Measurements from ENCODE around the gene RYR1. TPM values are rescaled to one million over a fixed set of nuclear protein-coding genes. Genes with fewer than 3 reads are reported as not detected.

Gene RYR1
- total RNA-seq, 4 donors from 2014 or later: 8.4 to 35.1 (median 16.6) TPM

DNA sequence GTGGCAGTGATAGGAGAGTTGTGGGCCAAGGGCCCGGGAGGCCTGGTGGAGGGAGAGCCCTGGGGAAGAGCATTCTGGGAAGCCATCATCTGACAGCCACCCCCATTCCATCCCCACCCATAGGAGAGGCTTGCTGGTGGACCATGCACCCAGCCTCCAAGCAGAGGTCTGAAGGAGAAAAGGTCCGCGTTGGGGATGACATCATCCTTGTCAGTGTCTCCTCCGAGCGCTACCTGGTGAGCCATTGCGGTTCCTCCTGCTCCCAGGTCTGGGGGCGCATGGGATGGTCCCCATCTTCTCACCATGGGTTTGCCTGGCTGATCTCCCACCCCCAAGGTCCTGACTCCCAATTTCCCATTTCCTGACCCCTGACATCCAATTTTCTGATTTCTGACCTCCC, 10.5 kb downstream of the RYR1 start:
- no peak for TF ChIP-seq POLR2A (IDR thresholded peaks at IDR 0.05)
- TF ChIP-seq, protein P1, sequence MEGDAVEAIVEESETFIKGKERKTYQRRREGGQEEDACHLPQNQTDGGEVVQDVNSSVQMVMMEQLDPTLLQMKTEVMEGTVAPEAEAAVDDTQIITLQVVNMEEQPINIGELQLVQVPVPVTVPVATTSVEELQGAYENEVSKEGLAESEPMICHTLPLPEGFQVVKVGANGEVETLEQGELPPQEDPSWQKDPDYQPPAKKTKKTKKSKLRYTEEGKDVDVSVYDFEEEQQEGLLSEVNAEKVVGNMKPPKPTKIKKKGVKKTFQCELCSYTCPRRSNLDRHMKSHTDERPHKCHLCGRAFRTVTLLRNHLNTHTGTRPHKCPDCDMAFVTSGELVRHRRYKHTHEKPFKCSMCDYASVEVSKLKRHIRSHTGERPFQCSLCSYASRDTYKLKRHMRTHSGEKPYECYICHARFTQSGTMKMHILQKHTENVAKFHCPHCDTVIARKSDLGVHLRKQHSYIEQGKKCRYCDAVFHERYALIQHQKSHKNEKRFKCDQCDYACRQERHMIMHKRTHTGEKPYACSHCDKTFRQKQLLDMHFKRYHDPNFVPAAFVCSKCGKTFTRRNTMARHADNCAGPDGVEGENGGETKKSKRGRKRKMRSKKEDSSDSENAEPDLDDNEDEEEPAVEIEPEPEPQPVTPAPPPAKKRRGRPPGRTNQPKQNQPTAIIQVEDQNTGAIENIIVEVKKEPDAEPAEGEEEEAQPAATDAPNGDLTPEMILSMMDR (IDR thresholded peaks at IDR 0.05): no peak
- H3K4me3 ChIP-seq (ENCODE audit: low read depth, poor library complexity, severe bottlenecking): no peak overlapping the region
- WGBS, 2 donors: 87 to 89% methylated on average over 7 of the region's 7 CpGs
- intact Hi-C loops (cut with DNase I; ENCODE audit: low total_unique reads): no loop called here
- no peak for DNase-seq (ENCODE audit: low spot score in 2 of 2)

DNA sequence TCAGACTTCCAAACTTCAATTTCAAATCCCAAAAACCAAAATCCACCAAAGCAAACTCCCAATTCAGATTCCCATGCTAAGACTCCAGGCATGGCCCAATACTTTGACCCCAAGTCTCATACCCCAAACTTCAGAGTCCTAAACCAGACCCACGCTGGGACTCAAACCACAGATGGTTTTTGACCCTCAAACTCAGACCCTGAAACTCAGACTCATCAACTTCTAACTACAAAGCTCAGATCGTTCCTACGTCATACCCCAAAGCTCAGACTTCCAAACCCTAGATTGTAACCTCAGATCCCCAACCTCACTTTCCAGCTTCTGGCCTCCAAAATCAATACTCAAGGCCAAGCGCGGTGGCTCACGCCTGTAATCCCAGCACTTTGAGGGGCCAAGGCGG, 11.9 kb downstream of the RYR1 start:
- TF ChIP-seq POLR2A (IDR thresholded peaks at IDR 0.05): no peak
- TF ChIP-seq, protein P1 (IDR thresholded peaks at IDR 0.05): no peak
- WGBS, 2 donors: 90 to 96% methylated on average over 7 of the region's 7 CpGs

DNA sequence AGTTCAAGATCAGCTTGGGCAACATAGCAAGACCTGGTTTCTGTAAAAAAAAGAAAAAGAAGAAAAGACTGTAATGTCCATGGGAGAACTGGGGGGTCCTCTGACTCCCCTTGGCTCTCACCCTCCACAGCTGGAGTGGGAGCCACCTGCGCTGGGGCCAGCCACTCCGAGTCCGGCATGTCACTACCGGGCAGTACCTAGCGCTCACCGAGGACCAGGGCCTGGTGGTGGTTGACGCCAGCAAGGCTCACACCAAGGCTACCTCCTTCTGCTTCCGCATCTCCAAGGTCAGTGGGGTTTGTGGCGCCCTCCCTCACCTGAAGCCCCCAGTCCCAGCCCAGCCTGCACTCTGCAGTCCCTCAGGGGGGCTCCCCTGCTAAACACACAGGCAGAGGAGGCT, 14.7 kb downstream of the RYR1 start:
- TF ChIP-seq POLR2A (IDR thresholded peaks at IDR 0.05): no peak
- TF ChIP-seq, protein P1 (IDR thresholded peaks at IDR 0.05): no peak
- no peak overlapping the region for H3K4me3 ChIP-seq (ENCODE audit: low read depth, poor library complexity, severe bottlenecking)
- intact Hi-C loops (cut with DNase I; ENCODE audit: low total_unique reads): no loop called here
- no peak for DNase-seq (ENCODE audit: low spot score in 2 of 2)
- 92 to 94% methylated on average over 5 to 9 of the region's 9 CpGs for WGBS, 2 donors

More for the DNA sequence above, 11.9 kb downstream of the RYR1 start:
- no peak for DNase-seq (ENCODE audit: low spot score in 2 of 2)
- H3K4me3 ChIP-seq (ENCODE audit: low read depth, poor library complexity, severe bottlenecking): no peak overlapping the region
- intact Hi-C loops (cut with DNase I; ENCODE audit: low total_unique reads): no loop called here

DNA sequence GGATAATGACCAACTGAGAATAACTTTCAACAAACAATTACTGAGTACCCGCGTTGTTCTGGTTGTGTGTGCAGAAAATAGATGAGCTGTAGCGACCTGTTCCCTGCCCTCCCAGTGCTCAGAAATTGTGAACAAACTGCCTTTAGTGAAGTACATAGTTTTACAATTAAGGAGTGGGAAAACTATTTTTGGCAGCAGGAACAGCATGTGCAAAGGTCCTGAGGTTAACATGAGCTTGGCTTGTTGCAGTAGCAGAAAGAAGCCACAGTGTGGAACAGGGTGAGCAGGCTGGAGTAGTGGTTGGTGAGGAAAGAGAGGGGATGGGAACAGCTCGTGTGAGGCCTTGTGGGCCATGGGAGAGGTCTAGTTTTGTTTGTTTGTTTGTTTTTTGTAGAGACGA, 16.0 kb downstream of the RYR1 start:
- intact Hi-C loops (cut with DNase I; ENCODE audit: low total_unique reads): no loop called here
- no peak for DNase-seq (ENCODE audit: low spot score in 2 of 2)
- 82 to 85% methylated on average over 5 of the region's 5 CpGs for WGBS, 2 donors
- TF ChIP-seq POLR2A (IDR thresholded peaks at IDR 0.05): no peak
- TF ChIP-seq, protein P1 (IDR thresholded peaks at IDR 0.05): no peak
- no peak overlapping the region for H3K4me3 ChIP-seq (ENCODE audit: low read depth, poor library complexity, severe bottlenecking)

DNA sequence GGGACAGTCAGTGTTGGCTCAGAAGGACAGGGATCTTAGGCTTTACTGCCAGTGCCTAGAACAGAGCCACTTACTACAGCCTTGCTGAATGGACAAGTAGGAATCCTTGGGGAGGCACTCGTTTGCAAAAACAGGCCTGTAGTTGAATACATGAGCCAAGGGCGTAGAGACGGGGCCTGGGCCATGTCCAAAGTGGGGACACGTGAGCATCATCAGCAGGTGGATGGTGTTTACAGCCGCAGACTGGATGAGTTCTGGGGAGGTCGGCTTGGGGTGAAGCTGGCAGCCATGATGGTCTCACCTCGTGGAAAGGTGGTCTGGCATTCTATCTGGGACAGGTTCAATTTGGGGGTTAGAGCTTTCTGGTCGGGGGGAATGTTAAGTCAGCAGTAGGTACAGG, 17.5 kb downstream of the RYR1 start:
- TF ChIP-seq POLR2A (IDR thresholded peaks at IDR 0.05): no peak
- TF ChIP-seq, protein P1 (IDR thresholded peaks at IDR 0.05): no peak
- DNase-seq (ENCODE audit: low spot score in 2 of 2): no peak
- intact Hi-C loops (cut with DNase I; ENCODE audit: low total_unique reads): no loop called here
- WGBS, 2 donors: 76 to 80% methylated on average over 8 of the region's 8 CpGs
- H3K4me3 ChIP-seq (ENCODE audit: low read depth, poor library complexity, severe bottlenecking): no peak overlapping the region

DNA sequence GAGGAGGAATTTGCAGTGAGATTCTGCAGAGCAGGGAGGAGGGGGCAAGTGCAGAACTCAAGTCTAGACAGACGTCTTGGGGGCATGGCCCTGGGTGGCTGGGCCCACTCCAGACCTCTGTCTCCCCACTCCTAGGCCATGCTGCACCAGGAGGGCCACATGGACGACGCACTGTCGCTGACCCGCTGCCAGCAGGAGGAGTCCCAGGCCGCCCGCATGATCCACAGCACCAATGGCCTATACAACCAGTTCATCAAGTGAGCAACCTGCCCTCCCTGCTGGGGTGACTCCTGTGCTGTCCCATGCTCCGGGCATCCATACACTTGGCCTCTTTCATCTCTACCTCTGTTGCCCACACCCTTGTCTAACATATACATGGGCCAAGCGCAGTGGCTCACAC, 18.1 kb downstream of the RYR1 start:
- TF ChIP-seq, protein P1 (IDR thresholded peaks at IDR 0.05): no peak
- no peak for TF ChIP-seq POLR2A (IDR thresholded peaks at IDR 0.05)
- no peak overlapping the region for H3K4me3 ChIP-seq (ENCODE audit: low read depth, poor library complexity, severe bottlenecking)
- WGBS, 2 donors: 88 to 92% methylated on average over 9 of the region's 9 CpGs
- intact Hi-C loops (cut with DNase I; ENCODE audit: low total_unique reads): no loop called here
- DNase-seq (ENCODE audit: low spot score in 2 of 2): no peak

Data from lower leg skin (tissue), 4 donors.